ENCODE measurements around the gene ZDHHC11. TPM values are rescaled to one million over a fixed set of nuclear protein-coding genes. Genes with fewer than 3 reads are reported as not detected.
"Not testable (repeated sequence)": the region's sequence is repeated elsewhere in the genome, so short reads cannot be mapped to it uniquely, and the experiment has no call there.

Gene ZDHHC11
- total and polyA plus RNA-seq, 7 experiments from 2014 or later: 0.20 to 22.1 (median 8.8) TPM; not detected in 1

- POLR2A ChIA-PET; H3K27me3 ChIP-seq (ENCODE audit: control insufficient read depth in 2 of 2, insufficient read depth in 2 of 2, low read length in 2 of 2); H3K36me3 Mint-ChIP-seq; ATAC-seq; H3K4me1 ChIP-seq (ENCODE audit: control insufficient read depth in 2 of 2, insufficient read depth in 2 of 2, low read length in 2 of 2); H3K27me3 Mint-ChIP-seq; CTCF ChIA-PET; H3K36me3 ChIP-seq (ENCODE audit: control insufficient read depth in 2 of 3, insufficient read depth in 3 of 3, low read length in 3 of 3); H3K27ac Mint-ChIP-seq; intact Hi-C loops (cut with micrococcal nuclease); H3K9me3 ChIP-seq (ENCODE audit: control insufficient read depth in 2 of 3, low read length in 3 of 3); H3K4me3 Mint-ChIP-seq; H3K4me1 Mint-ChIP-seq; H3K9me3 Mint-ChIP-seq; DNase-seq; H3K27ac ChIP-seq (ENCODE audit: low read depth, low read length); H3K4me3 ChIP-seq (ENCODE audit: low read length): not testable (repeated sequence)
Observed at GRCh38 chr5:845676-846601, 4.8 kb downstream of the ZDHHC11 start.

DNA sequence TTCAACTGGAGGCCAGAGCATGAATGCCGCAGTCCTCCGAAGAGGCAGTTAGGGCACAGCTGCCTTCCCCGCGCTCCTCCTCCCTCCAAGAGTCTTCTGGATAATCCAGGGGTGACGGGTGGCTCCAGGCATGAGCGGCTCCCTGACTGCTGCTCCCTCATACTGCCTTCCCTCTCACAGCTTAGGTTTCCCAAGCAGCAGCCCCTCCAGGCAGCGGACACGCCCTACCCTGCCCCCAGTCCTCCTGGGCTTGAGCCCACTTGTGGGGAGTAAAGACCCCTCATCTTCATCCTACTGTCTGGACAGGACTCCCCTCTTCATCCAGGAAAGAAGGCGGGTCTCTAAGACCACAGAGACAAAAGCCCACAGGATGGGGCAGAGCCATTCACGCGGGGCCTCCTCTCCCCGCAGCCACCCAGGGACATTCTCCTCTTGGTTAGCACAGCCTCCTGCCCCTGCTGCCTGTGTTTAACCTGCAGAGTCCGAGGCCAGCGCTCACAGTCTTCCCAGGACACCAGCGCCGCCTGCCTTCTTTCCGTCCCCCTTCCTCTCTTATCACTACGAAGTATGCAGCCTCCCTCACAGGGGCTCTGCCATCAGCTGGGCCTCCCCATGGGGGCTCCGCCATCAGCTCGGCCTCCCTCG, 5.6 kb downstream of the ZDHHC11 start:
- ATAC-seq; H3K27me3 ChIP-seq (ENCODE audit: control insufficient read depth in 2 of 2, insufficient read depth in 2 of 2, low read length in 2 of 2); intact Hi-C loops (cut with micrococcal nuclease); H3K9me3 ChIP-seq (ENCODE audit: control insufficient read depth in 2 of 3, low read length in 3 of 3); H3K4me3 Mint-ChIP-seq; H3K36me3 ChIP-seq (ENCODE audit: control insufficient read depth in 2 of 3, insufficient read depth in 3 of 3, low read length in 3 of 3); H3K4me1 ChIP-seq (ENCODE audit: control insufficient read depth in 2 of 2, insufficient read depth in 2 of 2, low read length in 2 of 2); H3K27ac ChIP-seq (ENCODE audit: low read depth, low read length); H3K4me3 ChIP-seq (ENCODE audit: low read length); H3K4me1 Mint-ChIP-seq; H3K27ac Mint-ChIP-seq; H3K27me3 Mint-ChIP-seq; POLR2A ChIA-PET; H3K36me3 Mint-ChIP-seq; CTCF ChIA-PET; H3K9me3 Mint-ChIP-seq: not testable (repeated sequence)
- DNase-seq: peak in 1 of 9 donors; percentile 19

DNA sequence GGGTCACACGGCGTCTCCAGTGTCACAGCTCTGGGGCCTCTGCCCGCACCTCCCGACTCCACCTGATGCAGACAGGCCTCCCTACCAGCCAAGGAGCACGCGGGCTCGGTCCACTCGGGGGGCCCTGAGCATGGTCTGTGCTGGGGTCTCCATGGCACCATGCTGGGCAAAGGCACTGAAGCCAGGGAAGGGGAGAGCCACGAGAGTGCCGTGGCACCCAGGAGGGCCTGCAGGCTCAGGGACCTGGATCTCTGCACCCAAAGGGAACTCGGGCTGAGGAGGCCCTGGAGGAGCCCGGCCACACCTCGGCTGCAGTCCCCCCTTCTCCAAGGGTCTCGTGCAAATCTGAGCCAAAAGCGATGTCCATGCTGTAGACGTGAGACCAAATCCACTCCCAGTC, 6.4 kb downstream of the ZDHHC11 start:
- H3K9me3 ChIP-seq (ENCODE audit: control insufficient read depth in 2 of 3, low read length in 3 of 3); H3K27me3 Mint-ChIP-seq; H3K27ac Mint-ChIP-seq; H3K27me3 ChIP-seq (ENCODE audit: control insufficient read depth in 2 of 2, insufficient read depth in 2 of 2, low read length in 2 of 2); ATAC-seq; DNase-seq; H3K36me3 ChIP-seq (ENCODE audit: control insufficient read depth in 2 of 3, insufficient read depth in 3 of 3, low read length in 3 of 3); POLR2A ChIA-PET; H3K4me1 ChIP-seq (ENCODE audit: control insufficient read depth in 2 of 2, insufficient read depth in 2 of 2, low read length in 2 of 2); CTCF ChIA-PET; H3K4me3 Mint-ChIP-seq; H3K9me3 Mint-ChIP-seq; H3K36me3 Mint-ChIP-seq; H3K4me1 Mint-ChIP-seq; H3K27ac ChIP-seq (ENCODE audit: low read depth, low read length); H3K4me3 ChIP-seq (ENCODE audit: low read length): not testable (repeated sequence)
- intact Hi-C loops (cut with micrococcal nuclease): loop anchor here in 1 of 2 donors (5.0 kb wide), 1 partner anchor 87 kb away; no protein-coding TSS in a partner anchor

- H3K4me3 Mint-ChIP-seq; POLR2A ChIA-PET; CTCF ChIA-PET; ATAC-seq; H3K27ac ChIP-seq (ENCODE audit: low read depth, low read length); H3K27me3 Mint-ChIP-seq; H3K4me1 ChIP-seq (ENCODE audit: control insufficient read depth in 2 of 2, insufficient read depth in 2 of 2, low read length in 2 of 2); H3K27me3 ChIP-seq (ENCODE audit: control insufficient read depth in 2 of 2, insufficient read depth in 2 of 2, low read length in 2 of 2); H3K27ac Mint-ChIP-seq; H3K36me3 Mint-ChIP-seq; DNase-seq; H3K9me3 ChIP-seq (ENCODE audit: control insufficient read depth in 2 of 3, low read length in 3 of 3); H3K4me3 ChIP-seq (ENCODE audit: low read length); H3K36me3 ChIP-seq (ENCODE audit: control insufficient read depth in 2 of 3, insufficient read depth in 3 of 3, low read length in 3 of 3); H3K4me1 Mint-ChIP-seq; H3K9me3 Mint-ChIP-seq: not testable (repeated sequence)
- intact Hi-C loops (cut with micrococcal nuclease): loop anchor here in 1 of 2 donors (5.0 kb wide), 1 partner anchor 87 kb away; no protein-coding TSS in a partner anchor
Observed at GRCh38 chr5:843926-844325, 6.9 kb downstream of the ZDHHC11 start.

DNA sequence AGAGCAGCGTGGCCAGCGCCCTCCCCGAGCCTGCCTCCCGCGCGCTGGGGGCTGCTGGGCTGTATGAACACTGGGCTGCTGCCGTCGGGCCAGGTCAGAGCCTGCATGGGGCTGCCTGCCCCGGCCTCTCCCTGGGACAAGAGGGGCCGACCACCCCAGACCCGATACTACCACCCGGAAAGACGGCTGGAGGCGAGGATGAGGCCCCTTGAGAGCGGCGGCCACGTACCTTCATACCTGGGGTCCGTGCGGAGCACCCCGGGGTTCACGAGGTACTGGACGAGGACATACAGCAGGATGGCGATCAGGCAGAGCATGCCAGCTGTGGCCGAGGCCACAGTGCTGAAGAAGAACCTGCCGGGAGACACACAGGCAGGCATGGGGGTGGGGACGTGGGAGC, 7.4 kb downstream of the ZDHHC11 start:
- DNase-seq; H3K9me3 Mint-ChIP-seq; H3K27me3 Mint-ChIP-seq; H3K4me3 Mint-ChIP-seq; H3K4me3 ChIP-seq (ENCODE audit: low read length); H3K27ac Mint-ChIP-seq; H3K27me3 ChIP-seq (ENCODE audit: control insufficient read depth in 2 of 2, insufficient read depth in 2 of 2, low read length in 2 of 2); H3K27ac ChIP-seq (ENCODE audit: low read depth, low read length); H3K36me3 ChIP-seq (ENCODE audit: control insufficient read depth in 2 of 3, insufficient read depth in 3 of 3, low read length in 3 of 3); H3K36me3 Mint-ChIP-seq; POLR2A ChIA-PET; CTCF ChIA-PET; H3K9me3 ChIP-seq (ENCODE audit: control insufficient read depth in 2 of 3, low read length in 3 of 3); H3K4me1 ChIP-seq (ENCODE audit: control insufficient read depth in 2 of 2, insufficient read depth in 2 of 2, low read length in 2 of 2); ATAC-seq; H3K4me1 Mint-ChIP-seq: not testable (repeated sequence)
- intact Hi-C loops (cut with micrococcal nuclease): loop anchor here in 1 of 2 donors (5.0 kb wide), 1 partner anchor 86 kb away; no protein-coding TSS in a partner anchor

DNA sequence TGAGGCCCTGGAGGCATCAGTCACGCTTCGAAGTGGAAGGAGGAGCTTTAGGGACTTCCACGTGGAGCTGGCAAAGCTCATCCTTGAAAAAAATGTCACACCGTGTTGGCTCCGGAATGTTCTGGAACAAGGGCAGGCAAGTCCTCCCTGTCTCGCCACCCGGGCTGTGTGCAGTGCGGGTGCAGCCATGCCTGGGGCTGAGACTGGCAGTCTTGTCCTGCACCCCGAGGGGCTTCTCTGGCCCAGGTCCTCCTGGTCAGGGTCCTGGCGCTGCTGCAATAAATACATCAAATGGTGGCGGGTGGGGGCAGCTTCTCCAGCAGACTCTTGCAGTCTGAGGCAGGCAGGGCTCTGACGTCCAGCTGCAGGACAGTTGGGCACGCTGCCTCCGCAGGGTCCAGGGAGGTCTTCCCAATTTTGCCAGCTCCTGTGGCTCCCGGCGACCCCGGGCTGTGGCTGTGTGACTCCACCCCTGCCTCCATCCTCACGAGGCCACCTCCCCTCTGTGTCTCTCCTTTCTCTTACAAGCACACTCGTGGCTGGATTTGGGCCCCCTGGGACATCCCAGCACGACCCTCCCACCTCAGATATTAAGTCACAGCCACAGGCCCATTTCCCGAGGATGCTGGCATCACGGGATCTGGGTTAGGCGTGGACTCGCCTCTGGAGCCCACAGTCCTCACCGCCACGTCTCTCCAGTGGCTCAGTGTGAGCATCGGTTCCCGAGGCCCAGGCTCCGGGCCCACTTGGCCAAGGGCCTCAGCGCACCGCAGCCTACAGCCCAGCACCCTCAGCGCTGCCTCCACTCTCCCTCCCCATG, 8.2 kb downstream of the ZDHHC11 start:
- CTCF ChIA-PET; H3K4me3 Mint-ChIP-seq; H3K36me3 ChIP-seq (ENCODE audit: control insufficient read depth in 2 of 3, insufficient read depth in 3 of 3, low read length in 3 of 3); H3K9me3 ChIP-seq (ENCODE audit: control insufficient read depth in 2 of 3, low read length in 3 of 3); H3K27ac ChIP-seq (ENCODE audit: low read depth, low read length); H3K27me3 ChIP-seq (ENCODE audit: control insufficient read depth in 2 of 2, insufficient read depth in 2 of 2, low read length in 2 of 2); H3K4me1 ChIP-seq (ENCODE audit: control insufficient read depth in 2 of 2, insufficient read depth in 2 of 2, low read length in 2 of 2); H3K4me1 Mint-ChIP-seq; H3K27me3 Mint-ChIP-seq; H3K27ac Mint-ChIP-seq; H3K36me3 Mint-ChIP-seq; H3K9me3 Mint-ChIP-seq; H3K4me3 ChIP-seq (ENCODE audit: low read length); POLR2A ChIA-PET: not testable (repeated sequence)
- intact Hi-C loops (cut with micrococcal nuclease): loop anchor here in 1 of 2 donors (5.0 kb wide), 1 partner anchor 85 kb away; no protein-coding TSS in a partner anchor
- ATAC-seq: peak; percentile 21
- peak in 2 of 9 donors; percentile 6 to 19 for DNase-seq
